Measurements from ENCODE around the gene GCFC2.
A peak's percentile ranks its signal among the peaks of the same experiment; 100 is the strongest.

GCFC2 gene

GRCh38 chr2:75710577-75711253, at the start of gene GCFC2:
Gene GCFC2 (minus strand): TSS chr2:75710915. CDS start chr2:75710855, 60 bp downstream.
- H3K4me3 ChIP-seq (ENCODE audit: control insufficient read depth, low read depth, low read length), result peak within 1 kb of the TSS; percentile 67
- TF ChIP-seq, protein P1, sequence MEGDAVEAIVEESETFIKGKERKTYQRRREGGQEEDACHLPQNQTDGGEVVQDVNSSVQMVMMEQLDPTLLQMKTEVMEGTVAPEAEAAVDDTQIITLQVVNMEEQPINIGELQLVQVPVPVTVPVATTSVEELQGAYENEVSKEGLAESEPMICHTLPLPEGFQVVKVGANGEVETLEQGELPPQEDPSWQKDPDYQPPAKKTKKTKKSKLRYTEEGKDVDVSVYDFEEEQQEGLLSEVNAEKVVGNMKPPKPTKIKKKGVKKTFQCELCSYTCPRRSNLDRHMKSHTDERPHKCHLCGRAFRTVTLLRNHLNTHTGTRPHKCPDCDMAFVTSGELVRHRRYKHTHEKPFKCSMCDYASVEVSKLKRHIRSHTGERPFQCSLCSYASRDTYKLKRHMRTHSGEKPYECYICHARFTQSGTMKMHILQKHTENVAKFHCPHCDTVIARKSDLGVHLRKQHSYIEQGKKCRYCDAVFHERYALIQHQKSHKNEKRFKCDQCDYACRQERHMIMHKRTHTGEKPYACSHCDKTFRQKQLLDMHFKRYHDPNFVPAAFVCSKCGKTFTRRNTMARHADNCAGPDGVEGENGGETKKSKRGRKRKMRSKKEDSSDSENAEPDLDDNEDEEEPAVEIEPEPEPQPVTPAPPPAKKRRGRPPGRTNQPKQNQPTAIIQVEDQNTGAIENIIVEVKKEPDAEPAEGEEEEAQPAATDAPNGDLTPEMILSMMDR (IDR thresholded peaks at IDR 0.05; ENCODE audit: control insufficient read depth, insufficient read depth, low read depth, low read length, missing control alignments), result peak; percentile 39
- DNase-seq (ENCODE audit: low read depth), result peak; percentile 46

GRCh38 chr2:75752828-75753227, 42.1 kb upstream of the GCFC2 start:
- no peak for DNase-seq (ENCODE audit: low read depth)
- no peak overlapping the region for H3K4me3 ChIP-seq (ENCODE audit: control insufficient read depth, low read depth, low read length)
- TF ChIP-seq, protein P1 (IDR thresholded peaks at IDR 0.05; ENCODE audit: control insufficient read depth, insufficient read depth, low read depth, low read length, missing control alignments), result no peak

DNA sequence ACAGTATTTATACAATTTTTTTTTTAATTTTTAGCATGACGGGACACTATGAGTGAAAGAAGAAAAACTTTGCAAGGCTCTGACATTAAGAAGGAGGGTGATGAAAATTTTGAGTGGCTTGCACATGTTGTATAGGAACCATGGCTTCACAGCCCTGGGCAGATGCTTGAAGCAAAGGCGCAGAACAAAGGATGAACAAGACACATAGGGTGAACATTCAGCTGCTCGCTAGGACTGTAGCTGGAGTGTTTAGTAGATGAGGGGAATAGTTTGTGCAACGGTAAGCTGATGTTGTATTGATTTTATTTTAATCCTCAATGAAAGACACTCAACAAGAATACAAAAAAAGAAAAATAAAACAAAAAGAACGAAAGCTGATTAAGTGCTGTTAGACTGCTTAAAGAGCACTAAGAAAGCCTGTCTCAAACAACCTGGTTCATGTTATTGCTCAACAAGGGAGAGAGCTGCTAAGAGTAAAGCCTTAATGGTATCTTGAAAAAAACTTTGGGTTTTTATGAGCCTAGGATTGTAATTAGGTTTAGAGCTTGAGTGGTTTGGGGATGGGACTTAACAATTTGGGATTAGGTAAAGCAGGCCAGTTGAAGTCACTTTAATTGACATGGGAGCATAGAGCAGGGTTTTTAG, 41.2 kb upstream of the GCFC2 start:
- no peak for DNase-seq (ENCODE audit: low read depth)
- H3K4me3 ChIP-seq (ENCODE audit: control insufficient read depth, low read depth, low read length), result no peak overlapping the region
- TF ChIP-seq, protein P1 (IDR thresholded peaks at IDR 0.05; ENCODE audit: control insufficient read depth, insufficient read depth, low read depth, low read length, missing control alignments), result no peak

DNA sequence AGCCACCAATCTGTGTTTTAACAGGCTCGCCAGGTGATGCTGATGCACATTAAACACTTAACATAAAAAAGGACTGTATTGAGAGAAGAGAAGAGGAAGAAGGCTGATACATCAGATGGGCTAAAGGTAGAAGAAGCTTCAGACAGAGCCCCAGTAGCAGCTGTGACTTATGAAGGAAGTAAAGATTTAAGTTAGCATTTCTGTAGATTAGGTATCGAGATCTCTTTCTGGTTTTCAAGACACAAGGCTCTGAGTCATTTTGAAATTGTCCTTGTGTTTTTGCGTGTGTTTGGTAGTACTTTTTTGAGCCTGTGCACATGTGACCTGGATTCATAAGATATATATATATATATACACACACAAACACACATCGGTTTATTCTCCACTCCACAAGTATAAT, 40.6 kb upstream of the GCFC2 start:
- no peak overlapping the region for H3K4me3 ChIP-seq (ENCODE audit: control insufficient read depth, low read depth, low read length)
- TF ChIP-seq, protein P1 (IDR thresholded peaks at IDR 0.05; ENCODE audit: control insufficient read depth, insufficient read depth, low read depth, low read length, missing control alignments), result no peak
- no peak for DNase-seq (ENCODE audit: low read depth)

- TF ChIP-seq, protein P1 (IDR thresholded peaks at IDR 0.05; ENCODE audit: control insufficient read depth, insufficient read depth, low read depth, low read length, missing control alignments), result no peak
These were observed 27.2 kb upstream of the GCFC2 start for GRCh38 chr2:75737961-75738360.

GRCh38 chr2:75736276-75736675, 25.6 kb upstream of the GCFC2 start:
- TF ChIP-seq, protein P1 (IDR thresholded peaks at IDR 0.05; ENCODE audit: control insufficient read depth, insufficient read depth, low read depth, low read length, missing control alignments), result no peak
- no peak overlapping the region for H3K4me3 ChIP-seq (ENCODE audit: control insufficient read depth, low read depth, low read length)
- DNase-seq (ENCODE audit: low read depth), result no peak

More at GRCh38 chr2:75737961-75738360, 27.2 kb upstream of the GCFC2 start:
- no peak for DNase-seq (ENCODE audit: low read depth)
- no peak overlapping the region for H3K4me3 ChIP-seq (ENCODE audit: control insufficient read depth, low read depth, low read length)
